SK-N-SH treated with all-trans-retinoic acid at 6 μM for 48 hours (cell line): ENCODE measurements around the gene ARHGEF6.

Experiments
- ATAC-seq: fragments of 200-7000 bp; cut with Tn5 transposase; 3 replicates; pipeline ENCODE4 v1.9.1; 2020; ENCODE audit warnings: mild to moderate bottlenecking, moderate library complexity
- ARNTL ChIP-seq: fragments of 450-650 bp; formaldehyde crosslinking; IDR thresholded peaks from 2 replicates; pipeline ENCODE4 v1.5.0; 2020; ENCODE audit warnings: low read depth, mild to moderate bottlenecking, moderate library complexity, borderline replicate concordance
- BACH2 ChIP-seq: fragments of 250-450 bp; sonication (Bioruptor Pico); IDR thresholded peaks from 2 replicates; pipeline ENCODE4 v1.9.0; 2021; ENCODE audit warnings: mild to moderate bottlenecking, borderline replicate concordance
- CSDC2 ChIP-seq: fragments of 250-450 bp; sonication (Bioruptor Pico); IDR thresholded peaks from 2 replicates; pipeline ENCODE4 v1.5.0; 2020; ENCODE audit warnings: mild to moderate bottlenecking, moderate library complexity
- ESRRG ChIP-seq: fragments of 250-450 bp; sonication (Bioruptor Pico); IDR thresholded peaks from 2 replicates; pipeline ENCODE4 v1.6.1; 2021; ENCODE audit warnings: mild to moderate bottlenecking
- GLIS3 ChIP-seq: fragments of 250-450 bp; sonication (Bioruptor Pico); IDR thresholded peaks from 2 replicates; pipeline ENCODE4 v1.5.0; 2020; ENCODE audit warnings: mild to moderate bottlenecking, moderate library complexity
- ISL1 ChIP-seq: fragments of 250-450 bp; sonication (Bioruptor Pico); IDR thresholded peaks from 2 replicates; pipeline ENCODE4 v2.1.2; 2022; ENCODE audit warnings: mild to moderate bottlenecking, moderate library complexity
- OSR1 ChIP-seq: fragments of 250-450 bp; sonication (Bioruptor Pico); IDR thresholded peaks from 2 replicates; pipeline ENCODE4 v1.8.0; 2022; ENCODE audit warnings: moderate library complexity, mild to moderate bottlenecking, inconsistent platforms
- PATZ1 ChIP-seq: fragments of 250-450 bp; sonication (Bioruptor Pico); IDR thresholded peaks from 2 replicates; pipeline ENCODE4 v1.8.0; 2020; ENCODE audit warnings: mild to moderate bottlenecking, moderate library complexity, borderline replicate concordance
- PPARA ChIP-seq: fragments of 250-450 bp; sonication (Bioruptor Pico); IDR thresholded peaks from 2 replicates; pipeline ENCODE4 v1.5.0; 2020; ENCODE audit warnings: mild to moderate bottlenecking, borderline replicate concordance
- RARB ChIP-seq: fragments of 250-450 bp; sonication (Bioruptor Pico); IDR thresholded peaks from 2 replicates; pipeline ENCODE4 v1.8.0; 2021; ENCODE audit warnings: mild to moderate bottlenecking, moderate library complexity
- SNAI2 ChIP-seq: fragments of 250-450 bp; sonication (Bioruptor Pico); IDR thresholded peaks from 2 replicates; pipeline ENCODE4 v1.5.0; 2020; ENCODE audit warnings: mild to moderate bottlenecking, moderate library complexity
- TCF4 ChIP-seq: fragments of 250-450 bp; sonication (Bioruptor Pico); IDR thresholded peaks from 2 replicates; pipeline ENCODE4 v1.8.0; 2021; ENCODE audit warnings: mild to moderate bottlenecking, moderate library complexity, borderline replicate concordance
- TOX ChIP-seq: fragments of 250-450 bp; sonication (Bioruptor Pico); IDR thresholded peaks from 2 replicates; pipeline ENCODE4 v1.8.0; 2021; ENCODE audit warnings: mild to moderate bottlenecking, moderate library complexity, borderline replicate concordance
- ZFP3 ChIP-seq: fragments of 250-450 bp; sonication (Bioruptor Pico); IDR thresholded peaks from 2 replicates; pipeline ENCODE4 v1.5.0; 2020; ENCODE audit warnings: mild to moderate bottlenecking, moderate library complexity
- ZFP30 ChIP-seq: fragments of 450-650 bp; formaldehyde crosslinking; IDR thresholded peaks from 2 replicates; pipeline ENCODE4 v1.5.0; 2022; ENCODE audit warnings: mild to moderate bottlenecking, moderate library complexity
- ZNF565 ChIP-seq: fragments of 450-650 bp; formaldehyde crosslinking; conservative IDR thresholded peaks from 2 replicates; pipeline ENCODE4 v1.5.0; 2020; ENCODE audit warnings: low read depth, mild to moderate bottlenecking, moderate library complexity
- ZNF70 ChIP-seq: fragments of 450-650 bp; formaldehyde crosslinking; IDR thresholded peaks from 2 replicates; pipeline ENCODE4 v1.5.0; 2020; ENCODE audit warnings: mild to moderate bottlenecking, moderate library complexity
- ZNF8 ChIP-seq: fragments of 450-650 bp; formaldehyde crosslinking; IDR thresholded peaks from 2 replicates; pipeline ENCODE4 v1.5.0; 2020; ENCODE audit warnings: mild to moderate bottlenecking, moderate library complexity
- TF ChIP-seq, protein P1 (sequence below): fragments of 250-450 bp; sonication (Bioruptor Pico); IDR thresholded peaks from 2 replicates; pipeline ENCODE4 v1.8.0; 2021; ENCODE audit warnings: low read depth, mild to moderate bottlenecking, moderate library complexity, borderline replicate concordance
- TF ChIP-seq, protein P2 (sequence below): fragments of 250-450 bp; sonication (Bioruptor Pico); IDR thresholded peaks from 2 replicates; pipeline ENCODE4 v1.5.1; 2021; ENCODE audit warnings: mild to moderate bottlenecking, moderate library complexity
- TF ChIP-seq, protein P3 (sequence below): fragments of 250-450 bp; sonication (Bioruptor Pico); IDR thresholded peaks from 2 replicates; pipeline ENCODE4 v1.5.0; 2020; ENCODE audit warnings: mild to moderate bottlenecking, moderate library complexity
- TF ChIP-seq, protein P4 (sequence below): fragments of 250-450 bp; sonication (Bioruptor Pico); IDR thresholded peaks from 2 replicates; pipeline ENCODE4 v1.5.1; 2020; ENCODE audit warnings: low read depth, mild to moderate bottlenecking, moderate library complexity

The ARHGEF6 gene

GRCh38 chrX:136812286-136812685, 31.6 kb upstream of the ARHGEF6 start:
- ATAC-seq = no peak
- TF ChIP-seq, protein P1, sequence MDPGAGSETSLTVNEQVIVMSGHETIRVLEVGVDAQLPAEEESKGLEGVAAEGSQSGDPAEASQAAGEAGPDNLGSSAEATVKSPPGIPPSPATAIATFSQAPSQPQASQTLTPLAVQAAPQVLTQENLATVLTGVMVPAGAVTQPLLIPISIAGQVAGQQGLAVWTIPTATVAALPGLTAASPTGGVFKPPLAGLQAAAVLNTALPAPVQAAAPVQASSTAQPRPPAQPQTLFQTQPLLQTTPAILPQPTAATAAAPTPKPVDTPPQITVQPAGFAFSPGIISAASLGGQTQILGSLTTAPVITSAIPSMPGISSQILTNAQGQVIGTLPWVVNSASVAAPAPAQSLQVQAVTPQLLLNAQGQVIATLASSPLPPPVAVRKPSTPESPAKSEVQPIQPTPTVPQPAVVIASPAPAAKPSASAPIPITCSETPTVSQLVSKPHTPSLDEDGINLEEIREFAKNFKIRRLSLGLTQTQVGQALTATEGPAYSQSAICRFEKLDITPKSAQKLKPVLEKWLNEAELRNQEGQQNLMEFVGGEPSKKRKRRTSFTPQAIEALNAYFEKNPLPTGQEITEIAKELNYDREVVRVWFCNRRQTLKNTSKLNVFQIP (CRISPR knock-in tag) = no peak
- TF ChIP-seq ZFP3 (CRISPR knock-in tag) (no peak), BACH2 (CRISPR knock-in tag) (no peak), TOX (CRISPR knock-in tag) (no peak), SNAI2 (CRISPR knock-in tag) (no peak), GLIS3 (no peak), OSR1 (CRISPR knock-in tag) (no peak), PATZ1 (CRISPR knock-in tag) (no peak), ISL1 (CRISPR knock-in tag) (no peak), ARNTL (CRISPR knock-in tag) (no peak), ZNF565 (CRISPR knock-in tag) (no peak), TCF4 (CRISPR knock-in tag) (no peak), ZNF8 (CRISPR knock-in tag) (no peak), ZFP30 (no peak), PPARA (CRISPR knock-in tag) (no peak), RARB (no peak), ESRRG (no peak)
- TF ChIP-seq, protein P2, sequence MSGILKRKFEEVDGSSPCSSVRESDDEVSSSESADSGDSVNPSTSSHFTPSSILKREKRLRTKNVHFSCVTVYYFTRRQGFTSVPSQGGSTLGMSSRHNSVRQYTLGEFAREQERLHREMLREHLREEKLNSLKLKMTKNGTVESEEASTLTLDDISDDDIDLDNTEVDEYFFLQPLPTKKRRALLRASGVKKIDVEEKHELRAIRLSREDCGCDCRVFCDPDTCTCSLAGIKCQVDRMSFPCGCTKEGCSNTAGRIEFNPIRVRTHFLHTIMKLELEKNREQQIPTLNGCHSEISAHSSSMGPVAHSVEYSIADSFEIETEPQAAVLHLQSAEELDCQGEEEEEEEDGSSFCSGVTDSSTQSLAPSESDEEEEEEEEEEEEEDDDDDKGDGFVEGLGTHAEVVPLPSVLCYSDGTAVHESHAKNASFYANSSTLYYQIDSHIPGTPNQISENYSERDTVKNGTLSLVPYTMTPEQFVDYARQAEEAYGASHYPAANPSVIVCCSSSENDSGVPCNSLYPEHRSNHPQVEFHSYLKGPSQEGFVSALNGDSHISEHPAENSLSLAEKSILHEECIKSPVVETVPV (CRISPR knock-in tag) = no peak
- TF ChIP-seq, protein P3, sequence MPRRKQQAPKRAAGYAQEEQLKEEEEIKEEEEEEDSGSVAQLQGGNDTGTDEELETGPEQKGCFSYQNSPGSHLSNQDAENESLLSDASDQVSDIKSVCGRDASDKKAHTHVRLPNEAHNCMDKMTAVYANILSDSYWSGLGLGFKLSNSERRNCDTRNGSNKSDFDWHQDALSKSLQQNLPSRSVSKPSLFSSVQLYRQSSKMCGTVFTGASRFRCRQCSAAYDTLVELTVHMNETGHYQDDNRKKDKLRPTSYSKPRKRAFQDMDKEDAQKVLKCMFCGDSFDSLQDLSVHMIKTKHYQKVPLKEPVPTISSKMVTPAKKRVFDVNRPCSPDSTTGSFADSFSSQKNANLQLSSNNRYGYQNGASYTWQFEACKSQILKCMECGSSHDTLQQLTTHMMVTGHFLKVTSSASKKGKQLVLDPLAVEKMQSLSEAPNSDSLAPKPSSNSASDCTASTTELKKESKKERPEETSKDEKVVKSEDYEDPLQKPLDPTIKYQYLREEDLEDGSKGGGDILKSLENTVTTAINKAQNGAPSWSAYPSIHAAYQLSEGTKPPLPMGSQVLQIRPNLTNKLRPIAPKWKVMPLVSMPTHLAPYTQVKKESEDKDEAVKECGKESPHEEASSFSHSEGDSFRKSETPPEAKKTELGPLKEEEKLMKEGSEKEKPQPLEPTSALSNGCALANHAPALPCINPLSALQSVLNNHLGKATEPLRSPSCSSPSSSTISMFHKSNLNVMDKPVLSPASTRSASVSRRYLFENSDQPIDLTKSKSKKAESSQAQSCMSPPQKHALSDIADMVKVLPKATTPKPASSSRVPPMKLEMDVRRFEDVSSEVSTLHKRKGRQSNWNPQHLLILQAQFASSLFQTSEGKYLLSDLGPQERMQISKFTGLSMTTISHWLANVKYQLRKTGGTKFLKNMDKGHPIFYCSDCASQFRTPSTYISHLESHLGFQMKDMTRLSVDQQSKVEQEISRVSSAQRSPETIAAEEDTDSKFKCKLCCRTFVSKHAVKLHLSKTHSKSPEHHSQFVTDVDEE = no peak

DNA sequence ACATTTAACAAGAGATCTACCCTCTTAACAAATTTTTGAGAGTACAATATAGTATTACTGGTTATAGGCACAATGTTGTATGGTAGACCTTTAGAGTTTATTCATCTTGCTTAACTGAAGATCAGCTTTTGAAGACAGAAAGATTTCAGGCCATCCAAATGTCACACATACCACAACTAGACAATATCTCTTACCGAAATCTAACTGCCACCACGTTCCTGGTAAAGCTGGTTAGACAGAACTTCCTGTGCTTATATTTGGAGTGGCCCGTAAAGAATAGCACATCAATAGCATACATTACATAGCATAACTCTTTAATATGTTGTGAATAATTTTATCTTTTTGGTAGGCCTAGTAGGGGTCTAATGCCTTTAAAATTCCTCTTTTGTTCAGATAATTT, 29.8 kb upstream of the ARHGEF6 start:
- no peak for ATAC-seq
- TF ChIP-seq OSR1 (CRISPR knock-in tag) = no peak
- no peak for TF ChIP-seq ISL1 (CRISPR knock-in tag)
- no peak for TF ChIP-seq GLIS3
- TF ChIP-seq, protein P4, sequence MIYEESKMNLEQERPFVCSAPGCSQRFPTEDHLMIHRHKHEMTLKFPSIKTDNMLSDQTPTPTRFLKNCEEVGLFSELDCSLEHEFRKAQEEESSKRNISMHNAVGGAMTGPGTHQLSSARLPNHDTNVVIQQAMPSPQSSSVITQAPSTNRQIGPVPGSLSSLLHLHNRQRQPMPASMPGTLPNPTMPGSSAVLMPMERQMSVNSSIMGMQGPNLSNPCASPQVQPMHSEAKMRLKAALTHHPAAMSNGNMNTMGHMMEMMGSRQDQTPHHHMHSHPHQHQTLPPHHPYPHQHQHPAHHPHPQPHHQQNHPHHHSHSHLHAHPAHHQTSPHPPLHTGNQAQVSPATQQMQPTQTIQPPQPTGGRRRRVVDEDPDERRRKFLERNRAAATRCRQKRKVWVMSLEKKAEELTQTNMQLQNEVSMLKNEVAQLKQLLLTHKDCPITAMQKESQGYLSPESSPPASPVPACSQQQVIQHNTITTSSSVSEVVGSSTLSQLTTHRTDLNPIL (CRISPR knock-in tag) = no peak
- TF ChIP-seq, protein P2 (CRISPR knock-in tag) = no peak
- TF ChIP-seq ZNF8 (CRISPR knock-in tag) = no peak
- TF ChIP-seq, protein P3 = no peak
- no peak for TF ChIP-seq ZNF70 (CRISPR knock-in tag)
- TF ChIP-seq ZFP3 (CRISPR knock-in tag) = no peak
- TF ChIP-seq, protein P1 (CRISPR knock-in tag) = no peak
- TF ChIP-seq ESRRG = no peak
- TF ChIP-seq RARB = no peak
- no peak for TF ChIP-seq ZFP30
- no peak for TF ChIP-seq CSDC2 (CRISPR knock-in tag)
- TF ChIP-seq TOX (CRISPR knock-in tag) = no peak
- no peak for TF ChIP-seq PPARA (CRISPR knock-in tag)
